Duodenal mucosa (tissue), 2 donors: ENCODE data around the gene KLK11.

Experiments used
- H3K27ac ChIP-seq: one replicate; pipeline ENCODE4 v1.7.0; 2013; ENCODE audit warnings: low read depth, low read length
- H3K27me3 ChIP-seq, 2 donors: one replicate each; pipeline ENCODE4 v1.7.0; 2013; ENCODE audit warnings: low read length in 2 of 2, control low read depth in 1 of 2; ENCODE audit not compliant: insufficient read depth in 2 of 2, control insufficient read depth in 1 of 2
- H3K36me3 ChIP-seq, 2 donors: one replicate each; pipeline ENCODE4 v1.7.0; 2013; ENCODE audit warnings: low read length in 2 of 2, control low read depth in 1 of 2; ENCODE audit not compliant: insufficient read depth in 2 of 2, control insufficient read depth in 1 of 2
- H3K4me1 ChIP-seq, 2 donors: one replicate each; pipeline ENCODE4 v1.7.0; 2013; ENCODE audit warnings: low read length in 2 of 2, control low read depth in 1 of 2; ENCODE audit not compliant: insufficient read depth in 2 of 2, control insufficient read depth in 1 of 2
- H3K4me3 ChIP-seq, 2 donors: one replicate each; pipeline ENCODE4 v1.7.0; 2013; ENCODE audit warnings: low read length in 2 of 2, low read depth in 1 of 2
- H3K9ac ChIP-seq, 2 donors: one replicate each; pipeline ENCODE4 v1.7.0; 2013; ENCODE audit warnings: low read length in 2 of 2, low read depth in 1 of 2
- H3K9me3 ChIP-seq, 2 donors: one replicate each; pipeline ENCODE4 v1.7.0; 2013; ENCODE audit warnings: low read length in 2 of 2, control low read depth in 1 of 2; ENCODE audit not compliant: control insufficient read depth in 1 of 2

KLK11 gene

GRCh38 chr19:50975766-50976165 is 50.6 kb downstream of the KLK11 start:
- Histone ChIP-seq H3K4me1 (no peaks in the 10 kb centered on the region), H3K36me3 (no peaks in the 10 kb centered on the region), H3K4me3 (no peak overlapping the region), H3K9me3 (no peaks in the 10 kb centered on the region), H3K27ac (no peak overlapping the region), H3K27me3 (peaks cover 4 to 7% of the 10 kb centered on the region in 2 donors), H3K9ac (no peak overlapping the region)

- no peak overlapping the region for H3K9ac ChIP-seq
- H3K36me3 ChIP-seq: no peaks in the 10 kb centered on the region
- H3K4me3 ChIP-seq: no peak overlapping the region
- peaks cover 4 to 7% of the 10 kb centered on the region in 2 donors for H3K27me3 ChIP-seq
- no peaks in the 10 kb centered on the region for H3K4me1 ChIP-seq
- H3K9me3 ChIP-seq: no peaks in the 10 kb centered on the region
- H3K27ac ChIP-seq: no peak overlapping the region
These were observed 51.5 kb downstream of the KLK11 start for GRCh38 chr19:50974702-50975556.

- H3K9me3 ChIP-seq: no peaks in the 10 kb centered on the region
- peaks cover 4 to 9% of the 10 kb centered on the region in 2 donors for H3K27me3 ChIP-seq
- no peak overlapping the region for H3K27ac ChIP-seq
- H3K4me1 ChIP-seq: no peaks in the 10 kb centered on the region
- no peak overlapping the region for H3K4me3 ChIP-seq
- H3K9ac ChIP-seq: no peak overlapping the region
- H3K36me3 ChIP-seq: no peaks in the 10 kb centered on the region
These were observed 53.5 kb downstream of the KLK11 start for GRCh38 chr19:50972795-50973376.
